ENCODE results near the gene IGSF22.

The IGSF22 gene

GRCh38 chr11:18714443-18714780 lies 11.6 kb downstream of the IGSF22 start:
- DNase-seq (ENCODE audit: low read depth in 4 of 4, low spot score in 1 of 4), result no peak

DNA sequence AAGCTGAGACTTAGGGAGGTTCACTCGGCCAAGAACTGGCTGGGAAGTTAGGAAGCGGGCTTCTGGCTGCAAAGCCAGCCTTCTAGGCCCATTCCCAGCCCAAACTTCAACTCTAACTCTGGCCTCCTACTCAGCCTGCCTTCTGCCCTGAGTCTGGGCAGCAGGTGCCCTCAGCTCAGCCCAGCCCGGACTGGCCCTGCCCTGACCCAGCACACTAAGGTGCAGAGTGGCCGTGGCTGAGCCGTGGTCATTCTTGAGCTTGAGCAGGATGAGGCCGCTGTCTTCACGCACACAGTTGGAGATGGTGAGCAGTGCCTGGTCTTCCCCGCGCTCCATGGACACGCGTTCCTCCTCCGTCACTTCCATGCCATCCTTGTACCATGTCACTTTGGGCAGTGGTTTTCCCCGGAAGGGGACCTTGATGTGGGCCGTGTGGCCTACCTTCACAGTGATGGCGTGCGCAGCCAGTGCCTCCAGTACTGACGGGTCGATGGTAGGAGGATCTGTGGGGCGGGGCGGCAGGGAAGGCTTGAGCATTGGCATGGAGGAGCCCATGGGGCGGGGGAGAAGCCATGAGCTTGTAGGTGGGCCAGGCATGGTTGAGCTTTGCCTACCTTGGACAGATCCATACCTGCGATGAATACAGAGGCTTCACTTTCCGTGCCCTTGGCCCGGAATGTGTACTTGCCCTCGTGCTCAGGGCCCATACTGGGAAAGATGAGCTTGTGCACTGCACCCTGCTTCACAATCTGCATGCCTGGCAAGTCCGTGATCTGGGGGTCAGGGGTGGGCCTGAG lies 12.1 kb downstream of the IGSF22 start:
- DNase-seq (ENCODE audit: low read depth in 4 of 4, low spot score in 1 of 4), result no peak

GRCh38 chr11:18710545-18710944 lies 15.4 kb downstream of the IGSF22 start:
- no peak for DNase-seq (ENCODE audit: low read depth in 4 of 4, low spot score in 1 of 4)

DNA sequence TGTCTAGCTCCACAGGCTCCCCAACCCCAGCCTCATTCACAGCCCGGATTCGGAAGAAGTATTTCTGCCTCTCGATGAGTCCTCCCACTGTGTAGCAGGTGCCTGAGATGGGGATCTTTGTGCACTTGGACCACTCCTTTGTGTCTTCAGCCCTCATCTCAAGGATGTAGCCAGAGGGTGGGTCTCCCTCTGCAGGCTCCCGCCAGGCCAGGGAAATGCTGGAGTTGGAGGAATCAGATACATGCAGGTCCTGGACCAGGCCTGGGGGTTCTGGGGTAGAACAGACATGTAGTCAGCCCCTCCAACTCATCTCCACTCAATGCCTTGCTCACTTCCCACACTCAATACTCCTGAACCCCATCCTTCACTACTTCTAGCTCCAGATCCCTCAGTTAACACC lies 16.6 kb downstream of the IGSF22 start:
- no peak for DNase-seq (ENCODE audit: low read depth in 4 of 4, low spot score in 1 of 4)

- DNase-seq (ENCODE audit: low read depth in 4 of 4, low spot score in 1 of 4), result no peak
Observed at GRCh38 chr11:18707811-18708340, 18.1 kb downstream of the IGSF22 start.

- DNase-seq (ENCODE audit: low read depth in 4 of 4, low spot score in 1 of 4), result peak in 1 of 4 experiments; percentile 27
Observed at GRCh38 chr11:18706330-18707243, 19.4 kb downstream of the IGSF22 start.

GRCh38 chr11:18705651-18706281 lies 20.2 kb downstream of the IGSF22 start:
- no peak for DNase-seq (ENCODE audit: low read depth in 4 of 4, low spot score in 1 of 4)

DNA sequence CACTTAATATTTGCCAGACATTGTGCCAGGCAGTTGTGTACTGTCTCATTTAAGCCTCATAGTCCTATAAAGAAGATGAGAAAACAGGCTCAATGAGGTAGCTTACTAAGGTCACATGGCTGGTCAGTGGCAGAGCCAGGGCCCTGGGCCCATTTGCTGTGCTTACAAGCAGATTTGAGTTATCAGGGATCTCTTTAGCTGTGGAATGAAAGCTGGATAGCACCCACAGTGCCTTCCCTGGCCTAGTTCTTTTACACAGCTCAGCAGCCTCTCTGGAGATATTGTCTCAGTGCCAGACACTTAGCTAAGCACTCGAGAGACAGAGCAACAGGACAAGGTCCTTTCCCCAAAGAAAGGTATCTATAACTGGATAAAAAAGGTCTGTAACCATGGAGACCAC lies 21.3 kb downstream of the IGSF22 start:
- DNase-seq (ENCODE audit: low read depth in 4 of 4, low spot score in 1 of 4), result no peak

DNA sequence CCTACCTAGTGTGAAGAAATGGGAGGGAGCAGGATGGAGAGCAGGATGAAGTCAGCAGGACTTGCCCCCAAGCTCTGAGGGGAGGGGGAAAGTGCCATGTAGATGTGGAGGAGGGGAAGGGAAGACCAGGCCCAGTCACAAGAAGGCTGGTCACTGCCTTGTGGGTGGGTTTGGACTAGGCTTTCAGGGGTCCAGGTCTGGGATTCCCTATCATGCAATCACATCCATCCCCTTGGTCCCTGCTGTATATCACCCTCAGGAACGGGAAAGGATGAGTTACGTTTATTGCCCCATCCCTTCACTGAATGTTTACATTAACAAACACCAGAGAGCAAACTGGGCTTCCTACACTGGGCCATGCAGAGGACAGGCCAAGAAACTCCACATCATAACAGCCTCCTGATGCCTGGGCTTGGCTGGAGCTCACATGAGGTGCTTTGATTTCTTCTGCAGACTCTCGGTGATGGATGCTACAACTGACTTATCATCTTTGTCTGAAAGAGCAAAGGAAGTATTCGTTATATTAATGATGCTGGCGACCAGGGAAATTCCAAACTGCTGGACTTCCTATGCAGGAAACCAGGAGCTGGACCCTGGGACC lies 21.8 kb downstream of the IGSF22 start:
- DNase-seq (ENCODE audit: low read depth in 4 of 4, low spot score in 1 of 4), result no peak

DNA sequence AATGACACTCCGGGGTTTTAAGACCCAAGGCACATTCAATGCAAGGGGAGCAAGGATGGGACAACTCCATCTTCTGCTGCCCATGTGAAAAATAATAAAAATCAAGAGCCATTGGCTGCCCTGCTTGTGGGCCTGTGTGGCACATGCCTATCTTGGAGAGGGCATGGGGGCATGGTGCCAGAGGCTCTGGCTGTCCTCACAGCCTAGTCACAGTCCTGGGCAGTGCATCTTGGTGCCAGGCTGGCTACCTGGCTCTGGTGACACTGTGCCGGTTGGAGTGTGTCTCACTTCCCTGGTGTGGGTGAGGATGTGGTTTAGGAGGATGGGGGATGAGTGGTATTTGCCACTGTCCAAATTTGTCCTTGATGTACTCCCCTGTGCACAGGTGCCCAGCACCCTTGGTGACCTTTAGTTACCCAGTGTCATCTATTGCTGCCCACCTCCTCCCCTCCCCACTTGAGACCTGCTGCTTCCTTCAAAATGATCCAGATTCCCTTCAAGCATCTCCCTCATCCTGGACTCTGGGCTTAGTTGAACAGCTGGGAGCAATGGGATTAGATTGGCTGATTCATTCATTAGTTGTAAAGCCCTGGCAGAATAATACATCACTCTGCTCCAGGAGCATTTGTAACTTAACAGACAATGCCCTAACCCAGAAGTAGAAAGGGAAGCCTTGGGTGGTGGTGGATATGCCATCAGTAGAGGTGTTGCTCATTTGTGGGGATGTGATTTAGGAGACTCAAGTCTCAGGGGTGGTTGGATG lies 22.8 kb downstream of the IGSF22 start:
- no peak for DNase-seq (ENCODE audit: low read depth in 4 of 4, low spot score in 1 of 4)

DNA sequence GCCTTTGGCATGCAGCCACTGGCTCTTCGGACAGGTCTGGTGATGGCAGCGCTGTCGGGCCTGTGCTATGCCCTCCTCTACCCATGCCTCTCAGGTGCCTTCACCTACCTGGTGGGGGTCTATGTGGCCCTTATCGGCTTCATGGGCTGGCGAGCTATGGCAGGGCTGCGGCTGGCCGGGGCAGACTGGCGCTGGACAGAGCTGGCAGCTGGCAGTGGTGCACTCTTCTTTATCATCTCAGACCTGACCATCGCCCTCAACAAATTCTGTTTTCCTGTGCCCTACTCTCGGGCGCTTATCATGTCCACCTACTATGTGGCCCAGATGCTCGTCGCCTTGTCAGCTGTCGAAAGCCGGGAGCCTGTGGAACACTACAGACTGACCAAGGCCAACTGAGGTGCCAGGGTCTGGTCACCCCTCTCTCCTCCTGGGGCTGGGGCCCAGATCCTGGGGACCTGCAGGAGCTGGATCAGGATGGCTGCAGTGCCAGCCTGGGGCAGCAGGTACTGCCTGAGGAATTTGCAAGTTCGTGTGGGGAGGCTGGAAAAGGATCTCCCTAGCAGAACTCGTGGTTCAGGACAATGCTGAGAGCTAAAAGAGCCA lies 24.3 kb downstream of the IGSF22 start:
- DNase-seq (ENCODE audit: low read depth in 4 of 4, low spot score in 1 of 4), result no peak

DNA sequence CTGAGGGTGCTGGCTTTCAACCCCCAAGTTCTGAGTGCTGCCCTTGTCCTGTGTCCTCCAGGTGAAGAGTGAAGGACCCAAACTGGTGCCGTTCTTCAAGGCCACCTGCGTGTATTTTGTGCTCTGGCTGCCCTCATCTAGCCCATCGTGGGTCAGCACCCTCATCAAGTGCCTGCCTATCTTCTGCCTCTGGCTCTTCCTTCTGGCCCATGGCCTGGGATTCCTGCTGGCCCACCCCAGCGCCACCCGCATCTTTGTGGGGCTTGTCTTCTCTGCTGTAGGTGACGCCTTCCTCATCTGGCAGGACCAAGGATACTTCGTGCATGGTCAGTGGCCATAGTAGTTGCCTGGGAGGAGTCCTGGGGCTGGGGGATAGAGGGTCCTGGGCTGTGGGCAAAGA lies 25.1 kb downstream of the IGSF22 start:
- no peak for DNase-seq (ENCODE audit: low read depth in 4 of 4, low spot score in 1 of 4)

DNA sequence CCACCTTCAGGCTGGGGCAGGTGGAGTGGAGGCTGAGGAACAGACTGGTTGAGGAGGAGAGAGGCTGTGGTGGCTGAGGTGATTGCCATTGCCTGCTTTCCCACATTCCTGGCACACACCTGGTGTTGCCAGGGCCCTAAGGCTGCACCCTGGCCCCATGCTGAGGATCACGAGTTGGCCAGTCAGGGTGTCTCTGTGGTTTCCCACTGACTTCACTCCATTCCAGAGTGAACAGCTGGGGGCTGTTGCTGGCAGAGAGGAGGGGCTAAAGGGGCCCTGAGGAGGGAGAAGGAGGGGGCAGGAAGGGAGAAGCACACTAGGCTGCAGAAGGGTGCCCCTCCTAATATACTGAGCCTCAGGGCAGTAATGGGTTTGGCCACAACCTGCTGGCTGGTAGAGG lies 25.6 kb downstream of the IGSF22 start:
- DNase-seq (ENCODE audit: low read depth in 4 of 4, low spot score in 1 of 4), result no peak

DNA sequence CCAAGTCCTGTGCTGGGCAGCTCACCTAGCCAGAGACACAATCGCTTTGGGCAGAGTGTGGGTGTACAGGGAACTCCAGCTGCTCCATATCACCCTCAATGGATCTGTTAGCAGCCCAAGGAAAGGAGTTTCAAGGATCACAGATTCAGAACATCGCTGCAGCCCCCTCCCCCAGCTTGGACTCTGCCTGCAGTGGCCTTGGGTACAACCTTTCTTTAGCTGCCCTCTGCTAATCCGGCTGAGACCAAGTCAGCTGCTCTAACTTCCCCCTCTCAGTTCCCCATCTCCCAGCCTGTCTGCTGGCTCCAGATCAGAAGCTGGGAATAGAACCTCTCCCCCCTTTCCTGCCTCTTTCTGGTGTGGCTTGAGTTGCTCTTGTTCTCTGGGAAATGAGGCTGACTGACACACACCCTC lies 26.1 kb downstream of the IGSF22 start:
- DNase-seq (ENCODE audit: low read depth in 4 of 4, low spot score in 1 of 4), result no peak

- no peak for DNase-seq (ENCODE audit: low read depth in 4 of 4, low spot score in 1 of 4)
Observed at GRCh38 chr11:18699269-18699596, 26.8 kb downstream of the IGSF22 start.

- peak; percentile 72 to 86 (median 78) for DNase-seq (ENCODE audit: low read depth in 4 of 4, low spot score in 1 of 4)
Observed at GRCh38 chr11:18698341-18699268, 27.4 kb downstream of the IGSF22 start, which contains the start of gene TMEM86A. Gene TMEM86A (plus strand): TSS chr11:18698779. CDS start chr11:18698887, 108 bp downstream.

DNA sequence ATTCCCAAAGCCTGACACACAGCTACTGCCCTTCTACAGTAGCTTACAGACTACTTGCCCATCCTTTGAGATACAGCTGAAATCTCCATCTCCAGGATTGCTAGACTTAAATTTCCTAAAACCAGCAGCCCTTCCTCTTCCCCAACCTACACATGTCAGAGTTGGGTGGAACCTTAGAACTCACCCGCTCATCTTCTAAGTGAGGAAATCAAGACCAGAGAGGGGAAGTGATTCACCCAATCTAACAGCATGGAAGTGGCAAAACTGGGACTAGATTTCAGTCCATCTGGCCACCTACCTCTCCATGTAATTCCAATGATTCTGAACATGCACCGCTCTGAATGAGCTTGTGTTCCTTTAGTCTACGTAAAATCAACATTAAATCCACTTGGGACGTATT lies 28.4 kb downstream of the IGSF22 start:
- DNase-seq (ENCODE audit: low read depth in 4 of 4, low spot score in 1 of 4), result no peak

DNA sequence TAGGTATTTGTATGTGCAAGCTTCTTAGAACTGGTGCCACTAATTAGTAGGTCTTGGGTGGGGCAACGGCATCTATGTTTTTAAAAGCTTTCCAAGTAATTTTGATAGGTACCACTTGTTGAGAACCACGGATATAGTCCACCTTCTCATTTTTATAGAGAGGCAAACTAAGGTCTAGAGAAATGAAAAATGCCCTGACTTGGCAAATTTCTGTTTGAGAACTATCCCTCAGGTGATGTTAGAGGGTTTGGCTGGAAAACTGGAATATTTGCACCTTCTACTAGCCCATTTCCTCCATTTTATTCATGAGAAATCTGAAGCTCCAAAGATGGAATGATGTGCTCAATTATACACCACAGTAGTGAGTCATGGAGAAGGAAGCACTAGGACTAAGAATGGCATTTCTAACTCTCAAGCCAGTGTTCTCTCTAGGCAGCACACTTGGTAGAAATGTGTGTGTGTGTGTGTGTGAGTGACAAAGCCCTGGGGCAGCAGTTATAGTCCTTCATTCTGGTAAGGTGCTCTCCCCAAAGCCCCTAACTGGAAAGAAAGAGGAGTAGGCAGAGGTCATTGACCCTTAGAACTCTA lies 29.3 kb downstream of the IGSF22 start:
- no peak for DNase-seq (ENCODE audit: low read depth in 4 of 4, low spot score in 1 of 4)
